Gastroesophageal sphincter (tissue), 3 donors: Measurements from ENCODE around the gene FAM234A.

Experiments used
- CTCF ChIP-seq, 4 experiments: fragments of 200-600 bp in 2 of 4; fragments of 450-650 bp in 2 of 4; sonication (generic) in 1 of 4; IDR thresholded peaks; one replicate each; pipeline ENCODE4 v1.5.1; 2017 to 2019; ENCODE audit warnings: antibody characterized with exemption in 4 of 4, mild to moderate bottlenecking in 2 of 4, moderate library complexity in 2 of 4
- POLR2A ChIP-seq, 2 donors: fragments of 450-650 bp; IDR thresholded peaks; one replicate each; pipeline ENCODE4 v1.6.1; 2017; ENCODE audit warnings: antibody characterized with exemption in 2 of 2, mild to moderate bottlenecking in 2 of 2, moderate library complexity in 1 of 2

- TF ChIP-seq CTCF (IDR thresholded peaks at IDR 0.05) (no peak), POLR2A (IDR thresholded peaks at IDR 0.05) (no peak)
Measured at GRCh38 chr16:309476-309875, 74.9 kb downstream of the FAM234A start.
